Measurements from ENCODE around the gene NEB. TPM values are rescaled to one million over a fixed set of nuclear protein-coding genes. Genes with fewer than 3 reads are reported as not detected.

NEB gene
- polyA plus RNA-seq, 1 experiment, result 0.01 TPM

DNA sequence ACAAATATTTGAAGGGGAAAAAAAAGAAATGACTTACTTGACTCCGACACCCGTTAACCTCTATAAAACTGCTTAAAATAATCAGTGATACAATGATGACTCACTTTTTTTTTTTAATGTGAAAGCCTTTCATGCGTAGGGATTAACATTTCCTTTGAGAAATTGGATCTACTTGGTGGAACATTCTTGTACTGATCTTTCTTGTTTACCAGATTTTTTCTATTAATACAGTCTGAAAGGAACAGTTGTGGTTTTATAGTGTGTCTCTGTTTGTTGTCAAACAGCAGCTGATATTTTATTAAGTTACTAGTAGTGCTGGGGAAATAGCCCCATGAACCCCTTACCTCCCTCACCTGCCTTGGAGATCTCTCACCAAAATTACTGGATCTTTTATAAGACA, 40.2 kb upstream of the NEB start:
- TF ChIP-seq, protein P1, sequence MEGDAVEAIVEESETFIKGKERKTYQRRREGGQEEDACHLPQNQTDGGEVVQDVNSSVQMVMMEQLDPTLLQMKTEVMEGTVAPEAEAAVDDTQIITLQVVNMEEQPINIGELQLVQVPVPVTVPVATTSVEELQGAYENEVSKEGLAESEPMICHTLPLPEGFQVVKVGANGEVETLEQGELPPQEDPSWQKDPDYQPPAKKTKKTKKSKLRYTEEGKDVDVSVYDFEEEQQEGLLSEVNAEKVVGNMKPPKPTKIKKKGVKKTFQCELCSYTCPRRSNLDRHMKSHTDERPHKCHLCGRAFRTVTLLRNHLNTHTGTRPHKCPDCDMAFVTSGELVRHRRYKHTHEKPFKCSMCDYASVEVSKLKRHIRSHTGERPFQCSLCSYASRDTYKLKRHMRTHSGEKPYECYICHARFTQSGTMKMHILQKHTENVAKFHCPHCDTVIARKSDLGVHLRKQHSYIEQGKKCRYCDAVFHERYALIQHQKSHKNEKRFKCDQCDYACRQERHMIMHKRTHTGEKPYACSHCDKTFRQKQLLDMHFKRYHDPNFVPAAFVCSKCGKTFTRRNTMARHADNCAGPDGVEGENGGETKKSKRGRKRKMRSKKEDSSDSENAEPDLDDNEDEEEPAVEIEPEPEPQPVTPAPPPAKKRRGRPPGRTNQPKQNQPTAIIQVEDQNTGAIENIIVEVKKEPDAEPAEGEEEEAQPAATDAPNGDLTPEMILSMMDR (IDR thresholded peaks at IDR 0.05; ENCODE audit: insufficient read depth, low read depth, low read length), result no peak
- peak; percentile 75 for DNase-seq (ENCODE audit: low read depth)
- no peak overlapping the region for H3K4me3 ChIP-seq (ENCODE audit: low read depth, low read length)
- H3K27me3 ChIP-seq (ENCODE audit: control insufficient read depth, insufficient read depth, low read length), result no peaks in the 10 kb centered on the region
- ChIA-PET POLR2A (no interaction called here), CTCF (interaction anchor here (0.6 kb wide), 1 partner anchor 392 kb away, joined by 4 read pairs; no protein-coding TSS in a partner anchor)
- H3K36me3 ChIP-seq (ENCODE audit: control insufficient read depth, insufficient read depth, low read length), result 0 out of 2 replicates have a peak, but pooled peaks cover 1% of the 10 kb centered on the region

DNA sequence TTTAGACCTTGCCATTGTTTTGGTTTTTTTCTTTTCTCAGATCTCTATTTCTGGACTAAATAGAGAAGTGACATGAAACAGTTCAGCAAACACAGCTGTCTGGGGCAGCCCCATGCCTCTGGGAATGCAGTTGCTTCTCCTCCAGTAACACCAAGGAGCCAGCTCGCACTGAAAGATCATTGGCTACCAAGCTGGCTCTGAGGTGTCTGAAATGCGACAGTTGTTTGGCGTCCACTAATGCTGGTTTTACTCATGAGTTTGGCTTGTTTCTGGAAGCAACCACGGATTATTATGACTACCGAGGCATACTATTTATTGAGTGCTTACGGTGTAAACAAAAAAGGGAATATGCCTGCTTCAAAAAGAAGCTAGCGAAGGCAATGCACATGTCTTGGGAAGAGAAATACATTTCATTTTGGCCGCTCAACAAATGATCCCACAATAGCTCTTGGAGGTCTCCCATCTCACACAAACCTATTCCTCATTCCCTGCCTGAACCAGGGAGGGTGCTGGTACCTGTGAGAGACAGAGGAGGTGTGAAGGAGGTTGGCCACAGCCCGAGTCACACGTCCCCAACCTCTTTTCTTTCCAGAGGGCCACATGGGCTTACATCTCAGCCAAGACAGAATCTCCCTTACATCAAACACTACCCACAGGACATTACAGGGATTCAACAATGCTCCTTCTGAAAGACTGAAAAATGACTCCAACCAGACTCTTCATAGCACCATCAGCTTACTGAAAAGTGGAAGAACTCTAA, 37.5 kb upstream of the NEB start:
- no peak overlapping the region for H3K4me3 ChIP-seq (ENCODE audit: low read depth, low read length)
- ChIA-PET CTCF (interaction anchor here (0.7 kb wide), 1 partner anchor 7 kb away, joined by 3 read pairs; no protein-coding TSS in a partner anchor), POLR2A (no interaction called here)
- no peaks in the 10 kb centered on the region for H3K36me3 ChIP-seq (ENCODE audit: control insufficient read depth, insufficient read depth, low read length)
- no peaks in the 10 kb centered on the region for H3K27me3 ChIP-seq (ENCODE audit: control insufficient read depth, insufficient read depth, low read length)
- peak; percentile 83 for DNase-seq (ENCODE audit: low read depth)
- TF ChIP-seq, protein P1 (IDR thresholded peaks at IDR 0.05; ENCODE audit: insufficient read depth, low read depth, low read length), result no peak

DNA sequence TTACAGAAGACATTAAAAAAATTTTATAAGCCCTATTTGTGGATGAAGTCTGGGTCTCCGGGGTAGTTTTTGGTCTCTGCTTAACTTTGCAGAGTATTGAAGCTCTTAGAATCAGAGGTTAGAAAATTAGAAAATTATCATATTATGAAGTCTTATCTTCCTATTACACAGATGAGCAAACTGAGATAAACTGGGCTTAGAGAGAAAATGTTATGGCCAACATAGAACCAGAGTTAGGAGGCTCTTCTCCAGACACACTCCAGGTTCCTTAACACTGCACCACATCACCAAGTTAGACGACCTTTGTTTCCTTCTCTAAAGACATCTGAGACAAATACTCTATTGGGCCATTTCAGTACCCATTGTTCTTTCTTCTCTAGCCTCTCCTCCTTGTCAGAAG, 36.7 kb upstream of the NEB start:
- DNase-seq (ENCODE audit: low read depth), result no peak
- Histone ChIP-seq H3K36me3 (ENCODE audit: control insufficient read depth, insufficient read depth, low read length) (no peaks in the 10 kb centered on the region), H3K4me3 (ENCODE audit: low read depth, low read length) (no peak overlapping the region), H3K27me3 (ENCODE audit: control insufficient read depth, insufficient read depth, low read length) (no peaks in the 10 kb centered on the region)
- POLR2A ChIA-PET, result no interaction called here
- CTCF ChIA-PET, result no interaction called here
- TF ChIP-seq, protein P1 (IDR thresholded peaks at IDR 0.05; ENCODE audit: insufficient read depth, low read depth, low read length), result no peak

DNA sequence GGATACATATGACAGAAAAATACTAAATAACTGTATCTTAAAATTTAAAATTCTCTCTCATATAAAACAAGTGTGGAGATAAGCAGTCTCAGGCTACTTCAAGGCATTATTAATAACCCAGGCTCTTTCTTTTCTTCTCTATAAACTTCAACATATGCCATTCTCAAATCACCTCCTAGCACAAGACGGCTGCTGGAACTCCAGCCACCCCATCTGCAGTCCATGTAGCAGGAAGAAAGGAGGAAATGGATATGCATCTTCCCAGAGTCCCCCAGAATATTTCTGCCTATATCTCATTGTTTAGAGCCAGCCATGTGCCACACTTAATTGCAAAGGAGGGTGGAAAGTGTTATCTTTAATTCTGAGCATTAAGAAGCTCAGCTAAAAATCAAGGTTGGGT, 35.3 kb upstream of the NEB start:
- TF ChIP-seq, protein P1 (IDR thresholded peaks at IDR 0.05; ENCODE audit: insufficient read depth, low read depth, low read length), result no peak
- Histone ChIP-seq H3K36me3 (ENCODE audit: control insufficient read depth, insufficient read depth, low read length) (no peaks in the 10 kb centered on the region), H3K4me3 (ENCODE audit: low read depth, low read length) (no peak overlapping the region), H3K27me3 (ENCODE audit: control insufficient read depth, insufficient read depth, low read length) (no peaks in the 10 kb centered on the region)
- no peak for DNase-seq (ENCODE audit: low read depth)
- POLR2A ChIA-PET, result no interaction called here
- CTCF ChIA-PET, result no interaction called here

DNA sequence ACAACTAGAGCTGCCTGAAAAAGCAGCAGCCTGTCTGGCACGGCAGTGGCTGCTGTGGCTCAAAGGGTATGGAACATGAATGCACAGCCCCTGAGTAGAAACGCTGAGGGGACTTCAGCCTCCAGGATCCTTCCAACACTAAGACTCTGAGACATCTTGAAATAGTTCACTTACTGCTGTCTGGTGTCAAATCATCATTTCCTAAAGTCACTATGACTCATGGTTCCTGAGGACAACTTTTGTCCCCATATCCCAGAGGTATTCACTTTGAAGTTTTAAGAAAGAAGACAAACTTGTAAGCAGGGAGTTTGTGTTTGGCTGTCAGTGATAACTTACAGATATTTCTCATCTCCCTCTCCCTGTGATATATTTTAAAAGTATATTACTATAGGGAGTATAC, 33.3 kb upstream of the NEB start:
- Histone ChIP-seq H3K4me3 (ENCODE audit: low read depth, low read length) (no peak overlapping the region), H3K27me3 (ENCODE audit: control insufficient read depth, insufficient read depth, low read length) (no peaks in the 10 kb centered on the region), H3K36me3 (ENCODE audit: control insufficient read depth, insufficient read depth, low read length) (no peaks in the 10 kb centered on the region)
- ChIA-PET POLR2A (no interaction called here), CTCF (no interaction called here)
- TF ChIP-seq, protein P1 (IDR thresholded peaks at IDR 0.05; ENCODE audit: insufficient read depth, low read depth, low read length), result no peak
- DNase-seq (ENCODE audit: low read depth), result no peak
